HCT116 (cell line): Measurements from ENCODE around the gene WAC.

ENCODE experiments used
- TF ChIP-seq, protein P1 (sequence below), 3 experiments: fragments of 200-600 bp in 1 of 3; sonication (generic) in 1 of 3; IDR thresholded peaks in 2 of 3; conservative IDR thresholded peaks in 1 of 3; 2 replicates each; pipeline ENCODE4 v1.5.1; 2012 to 2017; ENCODE audit warnings: low read depth in 2 of 3, low read length in 2 of 3, antibody characterized with exemption in 1 of 3, borderline replicate concordance in 1 of 3, control low read depth in 1 of 3, mild to moderate bottlenecking in 1 of 3, mixed read lengths in 1 of 3, mixed run types in 1 of 3, moderate library complexity in 1 of 3; ENCODE audit not compliant: insufficient read depth in 1 of 3
- TF ChIP-seq, protein P2 (sequence below): IDR thresholded peaks from 2 replicates; pipeline ENCODE4 v1.6.1; 2012

DNA sequence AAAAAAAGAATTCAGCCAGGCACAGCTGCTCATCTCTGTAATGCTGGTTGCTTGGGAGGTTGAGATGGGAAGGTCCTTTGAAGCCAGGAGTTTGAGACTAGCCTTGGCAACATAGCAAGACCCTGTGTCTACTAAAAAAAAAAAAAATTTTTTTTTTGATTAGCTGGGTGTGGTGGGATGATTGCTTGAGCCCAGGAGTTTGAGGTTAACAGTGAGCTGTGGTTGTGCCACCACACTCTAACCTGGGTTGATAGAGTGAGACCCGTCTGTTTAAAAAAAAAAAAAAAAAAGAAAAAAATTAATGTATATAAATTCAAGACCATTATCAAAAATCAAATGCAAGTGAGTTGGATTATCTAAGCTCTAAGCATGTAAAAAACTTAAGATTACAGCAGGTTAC lies 5.7 kb downstream of the WAC start:
- TF ChIP-seq, protein P1, sequence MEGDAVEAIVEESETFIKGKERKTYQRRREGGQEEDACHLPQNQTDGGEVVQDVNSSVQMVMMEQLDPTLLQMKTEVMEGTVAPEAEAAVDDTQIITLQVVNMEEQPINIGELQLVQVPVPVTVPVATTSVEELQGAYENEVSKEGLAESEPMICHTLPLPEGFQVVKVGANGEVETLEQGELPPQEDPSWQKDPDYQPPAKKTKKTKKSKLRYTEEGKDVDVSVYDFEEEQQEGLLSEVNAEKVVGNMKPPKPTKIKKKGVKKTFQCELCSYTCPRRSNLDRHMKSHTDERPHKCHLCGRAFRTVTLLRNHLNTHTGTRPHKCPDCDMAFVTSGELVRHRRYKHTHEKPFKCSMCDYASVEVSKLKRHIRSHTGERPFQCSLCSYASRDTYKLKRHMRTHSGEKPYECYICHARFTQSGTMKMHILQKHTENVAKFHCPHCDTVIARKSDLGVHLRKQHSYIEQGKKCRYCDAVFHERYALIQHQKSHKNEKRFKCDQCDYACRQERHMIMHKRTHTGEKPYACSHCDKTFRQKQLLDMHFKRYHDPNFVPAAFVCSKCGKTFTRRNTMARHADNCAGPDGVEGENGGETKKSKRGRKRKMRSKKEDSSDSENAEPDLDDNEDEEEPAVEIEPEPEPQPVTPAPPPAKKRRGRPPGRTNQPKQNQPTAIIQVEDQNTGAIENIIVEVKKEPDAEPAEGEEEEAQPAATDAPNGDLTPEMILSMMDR (IDR thresholded peaks at IDR 0.05 in 2 of 3, conservative IDR thresholded peaks at IDR 0.05 in 1 of 3; ENCODE audit: borderline replicate concordance in 1 of 3, insufficient read depth in 1 of 3, low read depth in 2 of 3, low read length in 2 of 3), result no peak
- TF ChIP-seq, protein P2, sequence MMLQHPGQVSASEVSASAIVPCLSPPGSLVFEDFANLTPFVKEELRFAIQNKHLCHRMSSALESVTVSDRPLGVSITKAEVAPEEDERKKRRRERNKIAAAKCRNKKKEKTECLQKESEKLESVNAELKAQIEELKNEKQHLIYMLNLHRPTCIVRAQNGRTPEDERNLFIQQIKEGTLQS, result no peak
